ENCODE data around the gene ACRV1.

- TF ChIP-seq CTCF (IDR thresholded peaks at IDR 0.05) (no peak), POLR2A (IDR thresholded peaks at IDR 0.05) (no peak)
Observed at GRCh38 chr11:125689274-125689859, 8.7 kb upstream of the ACRV1 start.

Data from upper lobe of left lung (tissue), 4 donors.